ENCODE data around the gene ZSCAN4. TPM values are rescaled to one million over a fixed set of nuclear protein-coding genes. Genes with fewer than 3 reads are reported as not detected.

Gene ZSCAN4
- total RNA-seq = not detected

DNA sequence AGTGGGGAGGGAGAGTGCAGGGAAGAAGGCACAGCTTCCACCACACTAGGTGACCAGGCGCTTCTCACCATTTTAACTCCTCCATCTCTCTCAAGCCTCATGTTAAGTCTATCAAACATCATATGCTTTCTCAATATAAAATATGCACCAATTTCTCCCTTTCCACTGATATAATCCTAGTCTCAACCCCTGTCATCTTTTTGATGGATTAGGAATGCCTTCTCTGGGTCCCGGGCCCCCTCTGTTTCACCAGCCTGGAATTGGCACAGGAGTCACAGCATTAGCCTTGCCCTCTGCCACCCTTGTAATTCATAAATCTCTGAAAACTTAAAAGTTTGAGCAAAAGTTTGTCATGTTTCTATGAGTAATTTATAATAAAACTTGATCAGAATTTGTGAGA is at the start of gene ZSCAN4:
Gene ZSCAN4 (plus strand): TSS at position 301 of the 400 bp plus-strand sequence. CDS start 7,211 bp downstream, outside the sequence.

GRCh38 chr19:57632987-57633831 is 35.5 kb upstream of the ZSCAN4 start, which contains the start of gene ZNF211:
Gene ZNF211 (plus strand): TSS chr19:57633168. CDS start chr19:57633347, 179 bp downstream.

GRCh38 chr19:57708641-57709361 is 40.1 kb downstream of the ZSCAN4 start, which contains the start of gene ZNF154:
Gene ZNF154 (minus strand): TSS chr19:57709204. CDS start chr19:57708971, 233 bp downstream.

Other genes with a start within 250 kb of the ZSCAN4 start
- 49.8 TPM for gene ZNF749, start 233.6 kb upstream of the ZSCAN4 start, total RNA-seq
- 11.0 TPM for gene VN1R1, start 211.8 kb upstream of the ZSCAN4 start, total RNA-seq
- 77.3 TPM for gene ZNF772, start 191.4 kb upstream of the ZSCAN4 start, total RNA-seq
- 29.7 TPM for gene ZNF419, start 181.2 kb upstream of the ZSCAN4 start, total RNA-seq
- gene ZNF773, start 169.0 kb upstream of the ZSCAN4 start, total RNA-seq = 35.4 TPM
- 41.9 TPM for gene ZNF549, start 141.6 kb upstream of the ZSCAN4 start, total RNA-seq
- 21.3 TPM for gene ZNF550, start 109.1 kb upstream of the ZSCAN4 start, total RNA-seq
- 15.0 TPM for gene ZNF416, start 90.0 kb upstream of the ZSCAN4 start, total RNA-seq
- 30.4 TPM for gene ZIK1, start 84.8 kb upstream of the ZSCAN4 start, total RNA-seq
- gene ZNF530, start 69.0 kb upstream of the ZSCAN4 start, total RNA-seq = 5.6 TPM
- gene ZNF134, start 54.7 kb upstream of the ZSCAN4 start, total RNA-seq = 50.1 TPM
- 51.3 TPM for gene ZNF211, start 35.8 kb upstream of the ZSCAN4 start, total RNA-seq
- 26.3 TPM for gene ZNF551, start 13.0 kb downstream of the ZSCAN4 start, total RNA-seq
- gene ZNF154, start 40.3 kb downstream of the ZSCAN4 start, total RNA-seq = 81.7 TPM
- gene ZNF671, start 58.7 kb downstream of the ZSCAN4 start, total RNA-seq = 33.2 TPM
- 57.3 TPM for gene ZNF776, start 77.9 kb downstream of the ZSCAN4 start, total RNA-seq
- 79.5 TPM for gene ZNF586, start 100.7 kb downstream of the ZSCAN4 start, total RNA-seq
- gene ZNF552, start 146.0 kb downstream of the ZSCAN4 start, total RNA-seq = 20.3 TPM
- gene ZNF587B, start 161.4 kb downstream of the ZSCAN4 start, total RNA-seq = 53.5 TPM
- gene ZNF587, start 180.9 kb downstream of the ZSCAN4 start, total RNA-seq = 51.0 TPM
- gene ZNF814, start 220.1 kb downstream of the ZSCAN4 start, total RNA-seq = 89.8 TPM
- gene ZNF417, start 247.7 kb downstream of the ZSCAN4 start, total RNA-seq = 61.7 TPM

Measured in parietal lobe (tissue), 1 donor.